Prostate gland (tissue), 2 donors: ENCODE results near the gene ESYT2. TPM values are rescaled to one million over a fixed set of nuclear protein-coding genes. Genes with fewer than 3 reads are reported as not detected.

Source experiments
- DNase-seq: peaks from one replicate; pipeline ENCODE4 v3.0.0-alpha.2; 2019; ENCODE audit warnings: low spot score
- H3K27ac ChIP-seq, 2 donors: fragments of 200-600 bp; sonication (generic); 2 replicates each; pipeline ENCODE4 v1.5.1; 2017 to 2019
- H3K27me3 ChIP-seq: fragments of 200-600 bp; sonication (generic); replicated peaks from 2 replicates; pipeline ENCODE4 v1.5.1; 2019; ENCODE audit not compliant: insufficient read depth
- H3K36me3 ChIP-seq, 2 donors: fragments of 200-600 bp; sonication (generic); 1 replicate in 1 of 2; 2 replicates in 1 of 2; pipeline versions ENCODE4 v1.5.1 to v1.8.1; 2017 to 2019
- H3K4me1 ChIP-seq: fragments of 200-600 bp; sonication (generic); replicated peaks from 2 replicates; pipeline ENCODE4 v1.5.1; 2019
- H3K4me3 ChIP-seq, 2 donors: fragments of 200-600 bp; sonication (generic); 2 replicates each; pipeline ENCODE4 v1.5.1; 2017 to 2019
- H3K9me3 ChIP-seq: fragments of 200-600 bp; sonication (generic); 2 replicates; pipeline ENCODE4 v1.5.1; 2017
- CTCF ChIP-seq, 4 experiments: fragments of 200-600 bp in 2 of 4; fragments of 450-650 bp in 2 of 4; sonication (generic) in 2 of 4; IDR thresholded peaks; 1 replicate in 3 of 4; 2 replicates in 1 of 4; pipeline ENCODE4 v1.5.1; 2016 to 2019; ENCODE audit warnings: antibody characterized with exemption in 4 of 4, mild to moderate bottlenecking in 2 of 4, moderate library complexity in 2 of 4
- POLR2A ChIP-seq: fragments of 450-650 bp; IDR thresholded peaks from one replicate; pipeline ENCODE4 v1.6.1; 2016; ENCODE audit warnings: antibody characterized with exemption, mild to moderate bottlenecking
- POLR2AphosphoS5 ChIP-seq: sonication (generic); formaldehyde crosslinking; IDR thresholded peaks from one replicate; pipeline ENCODE4 v1.6.1; 2017; ENCODE audit warnings: antibody characterized with exemption
- WGBS: methylation state at CpG from one replicate; pipeline ENCODE4 v1.1.5; 2018; 5-methylcytosine and 5-hydroxymethylcytosine counted together
- intact Hi-C: fragments of 100-400 bp; cut with DNase I; formaldehyde crosslinking; loops from one replicate; pipeline ENCODE4 v1.14.2; 2022
- total RNA-seq, 2 donors: library from RNA; depleted of rRNA; stranded (reverse); fragments of >200 nt; gene quantifications; one replicate each; pipeline ENCODE4 v1.1.0, GENCODE V29; 2016

Gene ESYT2
- total RNA-seq, 2 donors from 2014 or later = 60.8 to 75.1 TPM

- WGBS = 89% methylated on average over 19 of the region's 19 CpGs
- intact Hi-C loops = no loop called here
- Histone ChIP-seq H3K4me1 (no peaks in the 10 kb centered on the region), H3K36me3 (peaks cover 0 to 2% of the 10 kb centered on the region in 2 donors), H3K27me3 (no peaks in the 10 kb centered on the region), H3K9me3 (no peaks in the 10 kb centered on the region), H3K27ac (no peak overlapping the region), H3K4me3 (no peak overlapping the region)
- DNase-seq = no peak
- TF ChIP-seq POLR2AphosphoS5 (no peak), CTCF (IDR thresholded peaks at IDR 0.05) (no peak), POLR2A (no peak)
These were observed 92.1 kb downstream of the ESYT2 start for GRCh38 chr7:158737064-158737695.

GRCh38 chr7:158735935-158736334, 93.4 kb downstream of the ESYT2 start:
- 91% methylated on average over 12 of the region's 12 CpGs for WGBS
- no peak for DNase-seq
- intact Hi-C loops = no loop called here
- no peaks in the 10 kb centered on the region for H3K4me1 ChIP-seq
- no peaks in the 10 kb centered on the region for H3K27me3 ChIP-seq
- peaks cover 0 to 2% of the 10 kb centered on the region in 2 donors for H3K36me3 ChIP-seq
- no peaks in the 10 kb centered on the region for H3K9me3 ChIP-seq
- TF ChIP-seq CTCF (IDR thresholded peaks at IDR 0.05) (no peak), POLR2A (no peak), POLR2AphosphoS5 (no peak)
- no peak overlapping the region for H3K27ac ChIP-seq
- no peak overlapping the region for H3K4me3 ChIP-seq

GRCh38 chr7:158734861-158735260, 94.4 kb downstream of the ESYT2 start:
- H3K27me3 ChIP-seq = no peaks in the 10 kb centered on the region
- 96% methylated on average over 6 of the region's 6 CpGs for WGBS
- H3K36me3 ChIP-seq = peaks cover 0 to 2% of the 10 kb centered on the region in 2 donors
- TF ChIP-seq POLR2A (no peak), POLR2AphosphoS5 (no peak), CTCF (IDR thresholded peaks at IDR 0.05) (no peak)
- no peaks in the 10 kb centered on the region for H3K4me1 ChIP-seq
- no peaks in the 10 kb centered on the region for H3K9me3 ChIP-seq
- no peak overlapping the region for H3K27ac ChIP-seq
- H3K4me3 ChIP-seq = no peak overlapping the region
- DNase-seq = no peak
- intact Hi-C loops = no loop called here

GRCh38 chr7:158733775-158734494, 95.4 kb downstream of the ESYT2 start:
- no peaks in the 10 kb centered on the region for H3K4me1 ChIP-seq
- no peak overlapping the region for H3K4me3 ChIP-seq
- no peak for DNase-seq
- no peak for TF ChIP-seq POLR2AphosphoS5
- TF ChIP-seq POLR2A = no peak
- TF ChIP-seq CTCF (IDR thresholded peaks at IDR 0.05) = no peak
- H3K27me3 ChIP-seq = no peaks in the 10 kb centered on the region
- 94% methylated on average over 19 of the region's 19 CpGs for whole genome bisulfite sequencing
- intact Hi-C loops = no loop called here
- H3K36me3 ChIP-seq = peaks cover 0 to 2% of the 10 kb centered on the region in 2 donors
- H3K9me3 ChIP-seq = no peaks in the 10 kb centered on the region
- H3K27ac ChIP-seq = peak overlapping the region; percentile 68 to 74

- no peak for TF ChIP-seq POLR2A
- TF ChIP-seq CTCF (IDR thresholded peaks at IDR 0.05) = no peak
- TF ChIP-seq POLR2AphosphoS5 = peak; percentile 81
- peak overlapping the region; percentile 68 to 74 for H3K27ac ChIP-seq
- H3K36me3 ChIP-seq = no peaks in the 10 kb centered on the region
- no peak for DNase-seq
- H3K4me1 ChIP-seq = no peaks in the 10 kb centered on the region
- intact Hi-C loops = no loop called here
- no peaks in the 10 kb centered on the region for H3K27me3 ChIP-seq
- no peaks in the 10 kb centered on the region for H3K9me3 ChIP-seq
- WGBS = 17% methylated on average over 1 of the region's 1 CpG
- H3K4me3 ChIP-seq = no peak overlapping the region
These were observed 96.1 kb downstream of the ESYT2 start for GRCh38 chr7:158733220-158733519.
